Cardiac fibroblast (primary cell): ENCODE results near the gene CC2D1A.
"Not testable (repeated sequence)": the region's sequence is repeated elsewhere in the genome, so short reads cannot be mapped to it uniquely, and the experiment has no call there.

Experiments
- DNase-seq, 2 donors: peaks; one replicate each; pipeline versions ENCODE4 v3.0.0 to v3.0.0-alpha.2; 2010; ENCODE audit warnings: low read depth in 2 of 2
- H3K4me3 ChIP-seq, 2 donors: replicated peaks in 1 of 2; 1 replicate in 1 of 2; 2 replicates in 1 of 2; pipeline ENCODE4 v1.5.1; 2011; ENCODE audit warnings: low read depth in 2 of 2, low read length in 2 of 2, mild to moderate bottlenecking in 2 of 2, moderate library complexity in 1 of 2
- TF ChIP-seq, protein P1 (sequence below): IDR thresholded peaks from one replicate; pipeline ENCODE4 v1.5.1; 2011; ENCODE audit warnings: low read depth, mild to moderate bottlenecking, low read length, inconsistent platforms

CC2D1A gene

DNA sequence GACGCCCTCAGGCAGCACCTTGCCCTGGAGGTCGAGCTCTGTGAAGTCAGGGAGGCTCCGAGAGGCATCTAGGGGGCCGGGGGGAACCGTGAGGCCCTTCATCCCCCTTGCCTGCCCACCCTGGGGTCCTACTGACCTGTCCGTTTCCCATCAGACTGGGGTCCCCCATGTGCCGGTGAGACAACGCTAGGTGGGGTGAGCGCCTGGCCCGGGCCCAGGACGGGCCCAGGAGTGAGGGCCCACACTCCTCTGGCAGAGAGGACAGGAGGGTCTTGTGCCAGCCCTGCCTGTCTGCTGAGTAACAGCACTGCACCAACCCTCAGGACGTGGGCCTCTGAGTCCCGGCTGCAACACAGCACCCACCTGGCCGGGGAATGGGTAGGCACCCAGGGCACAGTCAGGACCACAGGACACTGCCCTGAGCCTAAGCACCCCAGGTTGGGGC is 60.7 kb downstream of the CC2D1A start:
- TF ChIP-seq, protein P1, sequence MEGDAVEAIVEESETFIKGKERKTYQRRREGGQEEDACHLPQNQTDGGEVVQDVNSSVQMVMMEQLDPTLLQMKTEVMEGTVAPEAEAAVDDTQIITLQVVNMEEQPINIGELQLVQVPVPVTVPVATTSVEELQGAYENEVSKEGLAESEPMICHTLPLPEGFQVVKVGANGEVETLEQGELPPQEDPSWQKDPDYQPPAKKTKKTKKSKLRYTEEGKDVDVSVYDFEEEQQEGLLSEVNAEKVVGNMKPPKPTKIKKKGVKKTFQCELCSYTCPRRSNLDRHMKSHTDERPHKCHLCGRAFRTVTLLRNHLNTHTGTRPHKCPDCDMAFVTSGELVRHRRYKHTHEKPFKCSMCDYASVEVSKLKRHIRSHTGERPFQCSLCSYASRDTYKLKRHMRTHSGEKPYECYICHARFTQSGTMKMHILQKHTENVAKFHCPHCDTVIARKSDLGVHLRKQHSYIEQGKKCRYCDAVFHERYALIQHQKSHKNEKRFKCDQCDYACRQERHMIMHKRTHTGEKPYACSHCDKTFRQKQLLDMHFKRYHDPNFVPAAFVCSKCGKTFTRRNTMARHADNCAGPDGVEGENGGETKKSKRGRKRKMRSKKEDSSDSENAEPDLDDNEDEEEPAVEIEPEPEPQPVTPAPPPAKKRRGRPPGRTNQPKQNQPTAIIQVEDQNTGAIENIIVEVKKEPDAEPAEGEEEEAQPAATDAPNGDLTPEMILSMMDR: no peak
- no peak for DNase-seq
- no peak overlapping the region for H3K4me3 ChIP-seq

DNA sequence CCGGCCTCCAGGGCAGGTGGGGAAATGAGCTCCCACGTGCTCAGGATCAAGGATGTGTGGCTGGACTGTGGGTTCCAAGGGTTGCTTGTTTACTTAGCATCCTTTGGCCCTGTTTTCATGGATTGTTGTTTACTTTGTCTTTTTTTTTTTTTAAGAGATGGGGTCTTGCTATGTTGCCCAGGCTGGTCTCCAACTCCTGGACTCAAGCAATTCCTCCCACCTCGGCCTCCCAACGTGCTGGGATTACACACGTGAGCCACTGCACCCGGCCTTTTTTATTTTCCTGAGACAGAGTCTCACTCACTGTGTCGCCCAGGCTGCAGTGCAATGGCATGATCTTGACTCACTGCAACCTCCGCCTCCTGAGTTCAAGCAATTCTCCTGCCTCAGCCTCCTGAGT is 61.2 kb downstream of the CC2D1A start:
- H3K4me3 ChIP-seq: not testable (repeated sequence)

DNA sequence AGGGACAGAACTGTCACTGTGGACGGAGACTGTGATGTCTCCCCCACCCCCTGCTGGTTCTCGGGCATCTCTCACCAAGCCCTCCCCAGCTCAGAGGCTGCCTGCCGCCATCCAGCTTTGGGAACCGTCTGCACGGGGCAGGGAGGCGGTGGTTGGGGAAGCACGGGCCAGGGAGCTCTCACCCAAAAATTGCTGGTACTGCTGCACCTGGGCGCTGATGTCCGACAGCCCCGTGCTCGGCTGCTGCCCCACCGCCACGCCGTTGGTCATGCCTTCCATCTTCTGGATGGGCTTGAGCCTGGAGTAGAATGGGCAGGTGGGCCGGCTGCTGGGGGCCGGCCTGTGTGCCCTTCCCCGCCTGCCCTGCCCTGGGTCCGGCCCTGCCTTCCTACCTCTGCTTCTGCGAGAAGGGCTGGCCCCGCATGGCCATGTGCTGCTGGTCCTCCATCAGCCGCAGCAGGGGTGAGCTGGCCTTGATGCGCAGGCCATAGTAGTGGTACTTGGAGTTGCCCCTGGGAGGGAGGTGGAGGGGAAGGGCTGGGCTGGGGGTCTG is 62.5 kb downstream of the CC2D1A start:
- no peak for DNase-seq
- H3K4me3 ChIP-seq: no peak overlapping the region
- TF ChIP-seq, protein P1: no peak

More for the DNA sequence above, 61.2 kb downstream of the CC2D1A start:
- not testable (repeated sequence) for DNase-seq

DNA sequence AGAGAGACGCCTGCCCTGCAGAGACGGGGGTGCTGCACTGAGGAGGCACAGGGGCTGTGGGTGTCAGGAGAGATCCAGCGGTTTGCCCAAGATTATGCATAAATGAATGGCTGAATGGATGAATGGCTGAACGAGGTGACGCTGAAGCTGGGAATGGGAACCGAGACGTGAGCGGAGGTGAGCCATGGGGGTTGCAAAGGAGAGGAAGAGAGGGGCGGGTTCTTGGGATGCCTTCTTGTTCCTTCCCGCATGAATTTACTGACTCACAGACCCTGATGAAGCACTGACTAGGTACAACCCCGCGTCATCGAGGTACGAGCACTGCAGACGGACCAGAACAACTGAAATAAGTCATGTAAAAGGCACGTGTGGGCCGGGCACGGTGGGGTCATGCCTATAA is 63.0 kb downstream of the CC2D1A start:
- H3K4me3 ChIP-seq: no peak overlapping the region
- no peak for DNase-seq
- TF ChIP-seq, protein P1: no peak

DNA sequence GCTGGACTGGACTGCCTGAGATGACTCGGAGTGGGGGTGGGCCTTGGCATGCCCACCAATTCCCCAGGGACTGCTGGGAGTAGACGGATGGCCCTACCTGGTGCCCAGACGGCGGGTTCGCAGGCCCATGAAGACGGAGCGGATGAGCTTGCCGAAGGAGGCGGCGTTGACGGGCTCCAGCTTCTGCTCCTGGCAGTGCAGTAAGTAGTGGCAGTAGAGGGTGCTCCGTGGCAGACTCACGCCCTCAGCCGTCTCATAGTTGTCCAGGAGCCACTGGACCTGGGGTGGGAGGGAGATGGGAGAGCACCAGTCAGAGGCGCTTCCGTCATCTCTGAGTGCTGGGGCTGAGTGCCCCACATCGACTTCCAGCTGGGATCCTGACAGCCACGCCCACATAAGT is 63.9 kb downstream of the CC2D1A start:
- TF ChIP-seq, protein P1: no peak
- H3K4me3 ChIP-seq: no peak overlapping the region
- no peak for DNase-seq

DNA sequence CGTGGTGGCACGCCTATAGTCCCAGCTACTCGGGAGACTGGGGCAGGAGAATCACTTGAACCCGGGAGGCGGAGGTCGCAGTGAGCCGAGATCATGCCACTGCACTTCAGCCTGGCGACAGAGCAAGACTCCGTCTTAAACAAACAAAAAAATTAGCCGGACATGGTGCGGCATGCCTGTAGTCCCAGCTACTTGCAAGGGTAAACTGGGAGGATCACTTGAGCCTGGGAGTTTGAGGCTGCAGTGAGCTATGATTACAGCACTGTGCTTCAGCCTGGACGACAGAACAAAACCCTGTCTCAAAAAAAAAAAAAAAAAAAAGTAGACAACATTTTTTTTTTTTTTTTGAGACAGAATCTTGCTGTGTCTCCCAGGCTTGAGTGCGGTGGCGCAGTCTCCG is 65.9 kb downstream of the CC2D1A start:
- H3K4me3 ChIP-seq, DNase-seq: not testable (repeated sequence)

DNA sequence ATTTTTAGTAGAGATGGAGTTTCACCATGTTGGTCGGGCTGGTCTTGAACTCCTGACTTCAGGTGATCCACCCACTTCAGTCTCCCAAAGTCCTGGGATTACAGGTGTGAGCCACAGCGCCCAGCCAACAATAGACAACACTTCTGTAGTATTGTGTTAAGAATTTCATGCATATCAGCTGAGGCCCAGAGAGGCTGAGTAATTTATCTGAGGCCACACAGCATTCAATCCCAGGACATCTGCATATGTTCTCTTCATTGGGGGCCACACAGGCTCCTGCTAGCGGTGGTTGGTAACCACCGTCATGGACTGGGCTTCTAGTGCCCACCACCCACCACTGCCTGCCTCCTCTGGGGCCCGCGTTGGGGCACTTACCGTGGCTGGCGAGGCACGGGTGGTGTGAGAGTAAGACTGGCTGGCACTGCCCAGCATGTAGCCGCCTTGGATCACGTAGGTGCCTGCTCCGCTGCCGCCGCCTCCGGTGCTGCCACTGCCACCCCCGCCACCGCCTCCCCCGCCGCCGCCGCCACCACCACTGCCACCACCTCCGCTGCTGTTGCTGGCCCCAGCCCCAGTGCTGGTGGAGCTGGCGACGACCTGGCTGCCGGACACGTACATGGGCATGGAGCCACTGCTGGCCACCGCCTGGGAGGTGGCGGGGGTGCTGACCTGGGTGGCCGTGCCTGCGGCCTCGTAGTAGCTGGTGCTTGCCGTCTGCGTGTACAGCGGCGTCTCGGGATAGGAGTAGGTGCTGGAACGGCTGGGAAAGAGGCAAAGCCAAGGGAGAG is 66.6 kb downstream of the CC2D1A start:
- no peak for DNase-seq
- no peak overlapping the region for H3K4me3 ChIP-seq
- TF ChIP-seq, protein P1: no peak

DNA sequence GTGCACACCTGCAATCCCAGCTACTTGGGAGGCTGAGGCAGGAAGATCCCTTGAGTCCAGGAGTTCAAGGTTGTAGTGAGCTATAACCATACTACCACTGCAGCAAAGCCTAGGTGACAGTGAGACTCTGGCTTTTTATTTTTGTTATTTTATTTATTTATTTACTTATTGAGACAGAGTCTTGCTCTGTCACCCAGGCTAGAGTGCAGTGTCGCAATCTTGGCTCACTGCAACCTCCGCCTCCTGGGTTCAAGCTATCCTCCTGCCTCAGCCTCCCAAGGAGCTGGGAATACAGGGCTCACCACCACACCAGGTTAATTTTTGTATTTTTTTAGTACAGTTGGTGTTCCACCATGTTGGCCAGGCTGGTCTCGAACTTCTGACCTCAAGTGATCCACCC is 67.5 kb downstream of the CC2D1A start:
- H3K4me3 ChIP-seq, DNase-seq: not testable (repeated sequence)
